ENCODE results near the gene CTNNA3.

DNA sequence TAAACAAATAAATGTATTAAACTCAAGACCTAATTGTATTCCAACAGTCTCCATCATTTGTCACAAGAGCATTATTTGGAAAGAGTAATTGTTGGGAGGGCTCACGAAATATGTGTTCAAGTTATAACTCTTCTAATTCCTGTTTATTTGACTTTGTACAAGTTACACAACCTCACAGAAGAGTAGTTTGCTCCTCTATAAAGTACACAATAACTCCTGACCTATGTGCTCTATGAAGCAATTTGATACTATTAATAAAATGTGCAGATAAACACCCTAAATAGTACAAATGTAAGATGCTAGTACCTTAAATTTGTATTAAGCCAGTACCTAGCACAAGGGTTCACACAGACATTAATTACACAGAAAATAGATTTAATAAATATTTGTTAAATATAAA, 484.3 kb downstream of the CTNNA3 start:
- TF ChIP-seq CTCF (IDR thresholded peaks at IDR 0.05) (no peak), POLR2A (IDR thresholded peaks at IDR 0.05) (no peak)
